IMR-90 (cell line): ENCODE measurements around the gene CENPT.

Experiments used
- CHD1 ChIP-seq: IDR thresholded peaks from 2 replicates; pipeline ENCODE4 v1.6.1; 2012; ENCODE audit warnings: low read depth, low read length, improper control_type of control experiment
- CTCF ChIP-seq: conservative IDR thresholded peaks from 2 replicates; pipeline ENCODE4 v1.5.1; 2012; ENCODE audit warnings: mild to moderate bottlenecking, low read depth, low read length, improper control_type of control experiment

DNA sequence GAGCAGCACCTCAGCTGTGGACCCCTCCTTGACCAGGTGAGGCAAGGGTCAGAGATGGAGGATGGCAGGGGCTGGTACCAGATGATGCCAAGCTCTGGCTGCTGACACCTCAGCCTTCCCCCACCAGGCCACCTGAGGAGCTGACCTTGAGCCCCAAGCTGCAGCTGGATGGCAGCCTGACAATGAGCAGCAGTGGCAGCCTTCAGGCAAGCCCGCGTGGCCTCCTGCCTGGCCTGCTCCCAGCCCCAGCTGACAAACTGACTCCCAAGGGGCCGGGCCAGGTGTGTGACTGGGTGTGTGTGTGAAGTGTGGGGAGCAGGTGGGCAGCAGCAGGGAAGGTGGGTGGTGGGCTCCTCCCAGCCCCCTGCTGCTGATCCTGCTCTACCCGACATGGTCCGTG is 32.4 kb upstream of the CENPT start:
- TF ChIP-seq CTCF (no peak), CHD1 (no peak)
